GM18909 (cell line): ENCODE data around the gene NEU3.

Experiments
- ATAC-seq: cut with Tn5 transposase; IDR thresholded peaks from one replicate; pipeline ENCODE4 v1.9.1; 2021; ENCODE audit warnings: mild to moderate bottlenecking; ENCODE audit not compliant: unreplicated experiment, poor library complexity

Gene NEU3

GRCh38 chr11:75051043-75051442, 62.3 kb downstream of the NEU3 start:
- ATAC-seq, result no peak

- no peak for ATAC-seq
These were observed 63.7 kb downstream of the NEU3 start for GRCh38 chr11:75052457-75052856.

- ATAC-seq, result no peak
These were observed 66.8 kb downstream of the NEU3 start for GRCh38 chr11:75055511-75055910.

GRCh38 chr11:75056814-75057213, 68.1 kb downstream of the NEU3 start:
- ATAC-seq, result no peak

GRCh38 chr11:75059299-75059698, 70.6 kb downstream of the NEU3 start:
- no peak for ATAC-seq

GRCh38 chr11:75063741-75064314, 75.1 kb downstream of the NEU3 start:
- ATAC-seq, result no peak

- no peak for ATAC-seq
These were observed 77.3 kb downstream of the NEU3 start for GRCh38 chr11:75066061-75066460.
